GM21367 (cell line): ENCODE results near the gene HAPSTR1.
A peak's percentile ranks its signal among the peaks of the same experiment; 100 is the strongest.

ENCODE experiments used
- ATAC-seq: cut with Tn5 transposase; IDR thresholded peaks from one replicate; pipeline ENCODE4 v1.9.1; 2021; ENCODE audit not compliant: unreplicated experiment

HAPSTR1 gene

DNA sequence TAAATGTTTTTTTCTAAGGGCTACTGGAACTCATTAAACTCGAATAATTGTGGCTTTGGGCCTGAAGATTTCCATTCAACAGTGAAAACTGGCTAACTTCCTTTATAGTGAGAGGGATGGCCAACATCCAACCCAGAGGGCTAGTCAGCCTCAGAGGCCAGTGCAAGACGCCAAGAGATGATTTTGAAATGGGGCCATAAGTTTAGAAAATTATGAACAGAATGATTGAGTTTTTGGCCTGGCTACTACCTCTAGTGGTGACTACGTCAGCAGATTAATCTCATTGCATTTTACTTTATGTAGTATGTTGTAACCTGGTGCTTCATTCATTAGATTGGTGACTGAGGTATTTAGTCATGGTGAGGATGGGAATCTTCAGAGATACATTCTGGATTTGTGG is 28.4 kb downstream of the HAPSTR1 start:
- ATAC-seq: no peak

DNA sequence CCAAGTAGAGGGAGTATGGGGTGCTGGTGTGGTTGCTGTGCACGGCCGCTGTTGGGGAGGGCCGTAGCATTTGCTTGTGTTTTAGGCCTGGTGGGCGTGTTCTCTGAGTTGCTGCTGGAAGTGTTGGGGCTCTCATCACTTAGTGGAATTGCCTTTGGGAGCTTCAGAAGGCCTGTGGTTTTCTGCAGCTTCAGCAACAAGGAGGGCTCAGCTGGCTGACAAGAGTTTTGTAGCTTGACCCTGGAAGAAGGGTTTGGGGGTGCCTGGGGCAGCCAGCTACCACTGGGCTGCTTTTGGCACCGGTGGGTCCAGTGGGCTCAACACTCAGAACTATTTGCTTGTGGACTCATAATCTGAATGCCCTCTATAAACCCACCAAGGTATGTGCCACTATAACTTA is 30.9 kb downstream of the HAPSTR1 start:
- no peak for ATAC-seq

GRCh38 chr16:9122969-9123368 is 31.5 kb downstream of the HAPSTR1 start:
- ATAC-seq: no peak

GRCh38 chr16:9123401-9123800 is 32.0 kb downstream of the HAPSTR1 start:
- no peak for ATAC-seq

DNA sequence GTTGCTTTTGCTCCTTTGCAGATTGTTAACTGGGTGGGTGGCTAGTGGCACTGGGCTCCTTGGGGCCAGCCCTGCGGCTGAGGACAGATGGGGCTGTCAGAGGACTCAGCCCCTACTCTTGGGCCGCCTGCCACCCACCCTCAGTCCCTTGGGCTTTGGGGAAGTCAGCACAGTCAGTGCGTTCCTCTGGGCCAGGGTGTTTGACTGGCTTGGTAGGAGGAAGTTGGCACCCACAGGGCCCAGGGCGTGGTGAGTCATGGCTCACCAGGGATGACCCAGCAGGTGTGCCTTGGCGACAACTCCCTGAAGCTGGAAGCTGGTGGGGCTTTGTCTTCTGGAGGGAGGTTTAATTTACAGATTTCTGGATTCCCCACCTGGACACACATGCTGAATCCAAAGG is 32.4 kb downstream of the HAPSTR1 start:
- no peak for ATAC-seq

DNA sequence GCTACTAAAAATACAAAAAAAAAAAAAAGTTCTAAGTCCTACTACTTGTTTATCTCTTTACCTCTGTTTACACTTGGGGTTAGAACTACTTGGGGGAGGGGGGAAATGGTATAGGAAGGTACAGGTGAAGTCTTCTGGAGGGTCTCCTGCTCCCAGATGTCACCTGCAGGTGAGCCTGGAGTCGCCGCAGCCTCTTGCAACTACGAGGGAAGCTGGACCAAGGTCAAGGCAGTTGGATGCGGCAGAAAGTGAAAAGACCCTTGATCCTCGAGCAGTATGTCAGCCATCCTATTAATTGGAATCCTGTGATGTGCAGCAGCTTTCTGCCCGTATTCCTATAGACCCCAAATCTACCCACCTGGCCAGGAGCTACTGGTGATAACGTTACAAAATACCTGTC is 33.0 kb downstream of the HAPSTR1 start:
- ATAC-seq: no peak

DNA sequence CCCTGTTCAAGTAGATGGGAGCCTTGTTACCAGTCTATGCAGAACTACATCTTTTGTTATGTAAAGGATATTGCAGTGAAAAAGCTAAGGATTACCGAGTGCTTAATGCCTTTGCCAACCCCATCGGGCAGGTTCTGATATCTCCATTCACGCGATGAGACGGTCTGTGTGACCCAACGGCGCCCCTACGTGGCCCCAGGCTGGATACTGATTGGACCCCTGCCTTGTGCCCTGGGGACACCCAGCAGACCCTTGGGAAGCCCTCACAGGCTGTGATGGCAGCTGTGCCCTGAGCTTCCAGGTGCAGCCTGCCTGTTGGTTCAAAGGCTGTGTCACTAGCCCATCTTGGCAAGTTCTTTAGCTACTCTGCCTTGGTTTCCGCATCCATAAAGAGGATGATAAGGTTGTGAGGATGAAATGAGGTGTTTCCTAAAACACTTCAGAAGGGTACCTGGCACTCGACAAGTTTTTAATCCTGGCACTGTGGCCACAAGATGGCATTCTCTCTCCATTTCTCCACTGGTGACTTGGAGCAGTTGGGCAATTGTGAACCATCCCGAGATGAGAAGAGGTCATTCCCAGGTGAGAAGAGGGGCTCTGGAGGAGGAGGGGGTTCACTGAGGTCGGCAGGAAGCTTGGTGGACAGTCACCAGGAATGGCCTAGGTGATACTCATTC is 33.6 kb downstream of the HAPSTR1 start:
- no peak for ATAC-seq

DNA sequence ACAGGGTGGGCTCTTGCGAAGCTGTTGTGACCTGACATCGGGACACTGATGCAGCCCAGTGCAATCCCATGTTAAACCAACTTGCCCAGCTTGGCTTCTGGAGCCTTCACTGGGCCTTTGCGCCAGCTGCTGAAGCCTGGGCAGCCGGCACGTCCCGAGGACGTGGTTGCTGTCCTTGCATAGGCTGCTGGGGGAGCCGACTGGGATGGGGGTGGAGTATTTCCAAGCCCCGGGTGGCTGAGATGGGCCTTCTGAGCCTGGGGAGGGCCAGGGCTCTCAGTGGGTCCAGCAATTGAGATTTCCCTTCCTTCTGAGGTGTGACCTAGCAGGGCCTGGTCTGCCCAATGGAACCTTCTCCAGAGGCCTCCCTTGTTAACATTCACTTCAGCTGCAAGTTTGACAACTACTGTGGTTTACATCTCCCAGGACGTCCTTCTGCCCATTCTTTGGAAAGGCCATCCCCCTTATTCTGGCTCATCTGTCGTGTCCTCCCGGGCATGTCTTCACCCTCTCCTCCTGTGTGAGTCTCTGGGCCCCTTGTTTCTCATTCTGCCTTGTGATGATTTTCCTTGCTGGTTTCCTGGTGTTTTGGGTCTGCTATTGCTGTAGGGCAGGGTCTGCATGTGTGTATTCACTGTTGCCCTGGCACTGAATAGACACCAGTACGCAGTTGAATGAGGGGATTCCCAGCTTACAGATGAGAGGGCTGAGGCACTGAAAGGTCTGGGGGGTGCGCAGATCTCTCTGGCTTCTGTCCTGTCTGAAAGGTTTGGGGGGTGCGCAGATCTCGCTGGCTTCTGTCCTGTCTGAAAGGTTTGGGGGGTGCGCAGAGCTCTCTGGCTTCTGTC is 34.4 kb downstream of the HAPSTR1 start:
- no peak for ATAC-seq

DNA sequence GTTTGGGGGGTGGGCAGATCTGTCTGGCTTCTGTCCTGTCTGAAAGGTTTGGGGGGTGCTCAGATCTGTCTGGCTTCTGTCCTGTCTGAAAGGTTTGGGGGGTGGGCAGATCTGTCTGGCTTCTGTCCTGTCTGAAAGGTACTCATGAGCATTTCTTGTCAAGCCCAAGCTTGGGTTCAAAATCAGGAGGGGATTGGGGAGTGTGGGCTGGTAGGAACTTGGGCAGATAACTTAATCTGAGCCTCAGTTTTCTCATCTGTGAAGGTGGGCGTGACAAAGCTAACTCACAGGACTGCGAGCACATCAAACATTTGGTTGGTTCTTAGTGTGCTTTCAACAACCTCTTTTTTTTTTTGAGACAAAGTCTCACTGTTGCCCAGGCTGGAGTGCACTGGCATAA is 35.2 kb downstream of the HAPSTR1 start:
- ATAC-seq: no peak

DNA sequence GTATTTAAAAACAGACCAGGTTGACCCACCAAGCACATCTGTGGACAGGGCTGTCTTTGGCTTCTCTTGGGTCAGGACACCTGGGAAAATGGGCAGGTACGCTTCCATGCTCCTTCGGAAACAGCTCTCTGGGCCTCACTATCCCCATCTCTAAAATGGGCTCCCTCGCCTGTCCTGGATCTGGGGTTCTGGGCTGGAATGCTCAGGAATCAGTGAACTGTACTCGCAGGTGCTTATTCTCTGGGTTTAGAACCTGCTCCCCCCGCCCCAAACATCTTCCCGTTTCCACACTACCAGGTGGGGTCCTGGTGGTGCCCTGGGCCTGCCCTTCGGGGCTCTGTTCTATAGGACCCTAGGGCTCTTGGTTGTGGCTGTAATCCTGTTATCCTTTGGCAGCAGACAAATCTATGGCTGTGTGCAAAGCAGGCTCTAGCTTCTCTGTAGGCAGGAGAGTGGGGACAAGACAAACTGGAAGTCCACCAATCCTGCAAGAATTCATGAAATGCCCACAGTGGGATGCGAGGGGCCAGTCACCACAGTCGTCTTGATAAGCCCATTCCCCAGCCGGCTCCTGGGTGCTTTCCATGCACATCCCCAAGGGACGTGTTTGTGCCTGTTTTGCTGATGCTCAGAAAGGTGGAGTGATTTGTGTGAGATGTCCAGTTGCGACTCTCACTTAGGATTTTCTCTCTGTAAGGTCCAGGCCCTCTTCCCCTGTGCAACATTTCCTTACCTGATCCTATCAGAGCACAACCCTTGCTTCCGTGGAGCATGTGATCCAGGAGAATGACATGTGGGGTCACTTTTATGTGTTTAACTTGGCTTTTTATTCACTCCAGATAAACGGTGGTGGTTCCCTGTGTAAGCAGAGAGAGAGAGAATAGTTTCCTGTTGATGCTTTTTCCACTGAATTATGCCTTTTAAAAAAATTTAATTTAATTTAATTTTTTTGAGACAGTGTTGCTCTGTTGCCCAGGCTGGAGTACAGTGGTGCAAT is 37.2 kb downstream of the HAPSTR1 start:
- ATAC-seq: no peak

- no peak for ATAC-seq
Measured at GRCh38 chr16:9134306-9134705, 42.9 kb downstream of the HAPSTR1 start.

GRCh38 chr16:9134739-9135138 is 43.3 kb downstream of the HAPSTR1 start:
- ATAC-seq: peak; percentile 50

DNA sequence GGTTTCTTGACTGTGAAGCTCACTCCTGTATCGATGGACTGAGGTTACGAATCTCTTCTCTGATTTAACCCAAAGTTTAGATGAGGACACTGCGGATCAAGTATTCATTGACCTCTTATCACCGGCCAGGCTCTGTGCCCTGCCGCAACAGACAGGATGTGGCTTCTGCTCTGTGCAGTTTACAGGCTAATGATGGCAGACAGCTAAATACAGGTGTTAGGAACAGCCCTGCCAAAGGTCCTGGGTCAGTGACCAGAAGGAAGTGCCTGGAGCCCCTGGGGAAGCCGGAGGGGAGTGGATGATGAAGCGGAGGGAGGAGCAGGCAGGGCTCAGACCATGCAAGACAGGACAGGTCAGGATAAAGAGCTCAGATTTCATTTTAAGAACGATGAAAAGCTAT is 44.4 kb downstream of the HAPSTR1 start:
- ATAC-seq: peak; percentile 70

DNA sequence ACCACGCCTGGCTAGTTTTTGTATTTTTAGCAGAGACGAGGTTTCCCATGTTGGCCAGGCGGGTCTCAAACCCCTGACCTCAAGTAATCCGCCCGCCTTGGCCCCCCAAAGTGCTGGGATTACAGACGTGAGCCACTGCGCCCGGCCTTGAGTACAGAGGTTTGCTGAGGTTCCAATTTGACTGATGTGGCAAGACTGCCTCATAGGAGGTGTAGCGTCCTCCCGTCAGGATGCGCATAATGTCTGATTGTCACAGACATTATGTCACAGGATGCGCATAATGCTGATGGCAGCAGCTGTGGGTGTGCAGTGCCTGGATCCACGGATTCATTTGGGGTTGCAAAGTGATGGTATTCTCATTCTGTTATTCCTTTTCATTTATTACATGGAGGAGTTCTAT is 45.2 kb downstream of the HAPSTR1 start:
- ATAC-seq: no peak

- ATAC-seq: no peak
Measured at GRCh38 chr16:9138021-9138680, 46.7 kb downstream of the HAPSTR1 start.

DNA sequence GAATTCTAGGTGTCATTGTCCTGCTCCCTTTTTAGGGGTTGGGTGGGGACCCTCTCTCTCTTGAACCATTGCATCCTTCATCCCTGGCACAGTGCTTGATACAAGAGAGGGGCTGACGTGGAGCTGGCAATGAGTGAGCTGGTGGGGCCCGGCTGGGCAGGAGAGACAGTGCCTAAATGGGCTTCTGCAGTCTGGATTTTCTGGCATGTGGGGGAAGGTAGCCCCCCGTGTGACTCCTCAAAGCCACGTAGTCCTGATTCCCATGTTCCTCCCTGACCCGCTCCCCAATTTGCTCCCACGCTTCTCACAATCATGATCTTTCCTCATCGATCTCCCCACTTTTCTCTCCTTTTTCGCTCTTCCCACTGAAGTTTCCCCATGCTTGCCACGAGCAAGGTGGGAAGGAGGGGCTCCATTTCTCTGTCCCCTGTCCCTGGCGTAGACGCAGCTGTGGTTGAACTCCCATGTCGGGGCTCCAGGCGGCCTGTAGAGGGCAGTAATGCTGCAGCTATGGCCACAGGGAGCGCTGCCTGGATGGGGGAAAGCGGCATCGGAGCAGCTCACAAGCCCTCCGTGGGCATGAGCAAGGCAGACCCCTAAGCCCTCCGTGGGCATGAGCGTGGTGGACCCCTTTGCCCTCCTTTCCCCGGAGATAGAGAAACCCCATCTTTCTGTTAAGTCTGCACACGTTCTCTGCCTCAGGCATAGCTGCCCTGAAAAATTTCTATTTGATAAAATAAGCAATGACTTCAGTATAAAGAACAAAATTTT is 47.5 kb downstream of the HAPSTR1 start:
- ATAC-seq: no peak

GRCh38 chr16:9139965-9140364 is 48.5 kb downstream of the HAPSTR1 start:
- peak; percentile 46 for ATAC-seq
